RPMI8226 (cell line): ENCODE results near the gene CC2D2B.
"Not testable (repeated sequence)": the region's sequence is repeated elsewhere in the genome, so short reads cannot be mapped to it uniquely, and the experiment has no call there.

ENCODE experiments used
- DNase-seq: peaks from one replicate; pipeline ENCODE4 v3.0.0-alpha.2; 2015

Gene CC2D2B

DNA sequence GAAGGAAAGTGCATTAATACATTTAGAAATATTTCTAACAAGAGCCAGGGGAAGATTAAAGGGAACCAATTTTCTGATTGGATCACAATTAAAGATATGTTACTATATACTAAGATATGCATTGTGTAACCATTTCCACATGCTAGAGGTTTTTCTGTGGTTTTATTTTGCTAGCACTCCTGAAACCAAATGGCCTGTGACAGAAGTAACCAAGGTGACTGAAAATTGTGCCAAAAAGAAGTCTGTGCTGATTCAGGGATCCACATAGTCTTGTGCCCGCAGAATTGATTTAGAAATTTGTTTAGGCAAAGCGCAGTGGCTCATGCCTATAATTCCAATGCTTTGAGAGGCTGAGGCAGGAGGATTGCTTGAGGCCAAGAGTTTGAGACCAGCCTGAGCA is 1.8 kb downstream of the CC2D2B start:
- peak; percentile 62 for DNase-seq

- DNase-seq: not testable (repeated sequence)
Measured at GRCh38 chr10:95916039-95916438, 8.3 kb downstream of the CC2D2B start.

GRCh38 chr10:95920798-95921426 is 13.1 kb downstream of the CC2D2B start:
- DNase-seq: no peak

- DNase-seq: no peak
Measured at GRCh38 chr10:95925033-95925432, 17.3 kb downstream of the CC2D2B start.

GRCh38 chr10:95935429-95935828 is 27.7 kb downstream of the CC2D2B start:
- no peak for DNase-seq

DNA sequence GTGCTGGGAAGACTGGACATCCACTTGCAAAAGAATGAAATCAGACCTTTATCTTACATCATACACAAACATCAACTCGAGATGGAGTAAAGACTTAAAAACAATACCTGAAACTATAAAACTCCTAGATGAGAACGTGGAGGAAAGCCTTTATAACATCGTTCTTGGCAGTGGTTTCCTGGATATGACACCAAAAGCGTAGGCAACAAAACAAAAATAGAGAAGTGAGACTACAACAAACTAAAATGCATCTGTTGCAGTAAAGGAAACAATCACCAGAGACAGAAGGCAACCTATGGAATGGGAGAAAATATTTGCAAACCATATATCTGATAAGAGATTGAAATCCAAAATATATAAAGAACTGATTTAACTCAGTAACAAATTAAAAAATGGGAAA is 33.3 kb downstream of the CC2D2B start:
- no peak for DNase-seq

- no peak for DNase-seq
Measured at GRCh38 chr10:95963202-95963990, 55.6 kb downstream of the CC2D2B start.

GRCh38 chr10:95963991-95964389 is 56.2 kb downstream of the CC2D2B start:
- no peak for DNase-seq

DNA sequence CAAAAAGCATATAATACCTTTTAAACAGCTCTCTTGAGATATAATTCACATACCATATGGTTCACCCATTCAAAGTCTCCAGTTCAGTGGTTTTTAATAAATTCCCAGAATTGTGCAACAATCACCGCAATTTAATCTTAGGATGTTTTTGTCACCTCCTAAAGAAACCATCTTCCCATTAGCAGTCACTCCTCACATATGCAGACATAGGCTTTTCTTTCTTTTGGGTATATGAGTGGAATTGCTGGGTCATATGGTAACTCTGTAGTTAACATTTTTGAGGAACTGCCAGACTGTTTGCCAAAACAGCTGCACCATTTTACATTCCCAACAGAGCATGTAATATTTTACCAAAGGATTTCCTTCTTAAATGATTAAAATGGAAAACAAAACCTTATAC is 57.0 kb downstream of the CC2D2B start:
- no peak for DNase-seq

DNA sequence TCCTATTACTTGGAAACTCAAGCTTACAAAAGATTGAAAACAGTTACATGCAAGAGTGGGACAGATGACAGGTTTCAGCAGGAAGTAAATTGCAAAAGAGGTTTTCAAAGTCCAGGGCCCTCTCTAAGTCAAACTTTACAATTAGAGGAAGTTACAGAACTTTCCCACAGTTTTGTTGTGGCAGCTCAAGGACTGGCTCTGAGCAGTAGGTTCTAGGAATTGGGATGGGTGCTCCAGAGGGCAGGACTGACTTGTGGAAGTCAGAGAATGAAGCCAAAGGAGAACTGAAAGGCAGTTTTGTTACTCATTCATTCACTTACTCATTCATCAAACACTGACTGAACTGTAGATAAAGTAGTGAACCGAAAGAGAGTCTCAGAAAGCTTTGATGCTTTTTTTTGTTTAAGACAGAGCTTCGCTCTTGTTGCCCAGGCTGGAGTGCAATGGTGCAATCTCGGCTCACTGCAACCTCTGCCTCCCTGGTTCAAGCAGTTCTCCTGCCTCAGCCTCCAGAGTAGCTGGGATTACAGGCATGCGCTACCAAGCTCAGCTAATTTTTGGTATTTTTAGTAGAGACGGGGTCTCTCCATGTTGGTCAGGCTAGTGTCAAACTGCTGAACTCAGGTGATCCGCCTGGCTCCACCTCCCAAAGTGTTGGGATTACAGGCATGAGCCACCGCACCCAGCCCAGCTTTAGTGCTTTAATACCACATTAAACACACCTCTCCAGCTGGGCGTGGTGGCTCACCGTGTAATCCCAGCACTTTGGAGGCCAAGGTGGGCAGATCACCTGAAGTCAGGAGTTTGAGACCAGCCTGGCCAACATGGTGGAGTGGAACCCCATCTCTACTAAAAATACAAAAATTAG is 68.8 kb downstream of the CC2D2B start:
- no peak for DNase-seq

DNA sequence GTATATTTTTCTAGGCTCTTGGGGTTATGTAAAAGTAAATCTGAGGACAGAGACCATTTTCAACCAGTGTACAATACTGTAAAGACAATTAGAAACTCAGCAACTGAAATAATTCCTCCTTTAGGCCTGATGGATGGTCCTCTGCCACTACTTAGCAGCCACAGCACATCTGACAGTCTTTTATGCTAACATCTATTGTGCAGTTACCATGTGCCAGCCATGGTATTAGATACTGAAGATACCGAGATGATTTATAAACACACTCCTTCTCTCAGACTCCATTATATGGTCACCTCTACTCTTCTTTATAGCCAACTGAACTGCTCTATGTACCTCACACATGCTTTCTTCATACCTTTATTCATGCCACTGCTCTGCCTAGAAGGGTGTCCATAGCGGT is 74.4 kb downstream of the CC2D2B start:
- DNase-seq: no peak

- DNase-seq: no peak
Measured at GRCh38 chr10:95987685-95988426, 80.1 kb downstream of the CC2D2B start.

- peak; percentile 3 for DNase-seq
Measured at GRCh38 chr10:95988702-95989101, 80.9 kb downstream of the CC2D2B start.

DNA sequence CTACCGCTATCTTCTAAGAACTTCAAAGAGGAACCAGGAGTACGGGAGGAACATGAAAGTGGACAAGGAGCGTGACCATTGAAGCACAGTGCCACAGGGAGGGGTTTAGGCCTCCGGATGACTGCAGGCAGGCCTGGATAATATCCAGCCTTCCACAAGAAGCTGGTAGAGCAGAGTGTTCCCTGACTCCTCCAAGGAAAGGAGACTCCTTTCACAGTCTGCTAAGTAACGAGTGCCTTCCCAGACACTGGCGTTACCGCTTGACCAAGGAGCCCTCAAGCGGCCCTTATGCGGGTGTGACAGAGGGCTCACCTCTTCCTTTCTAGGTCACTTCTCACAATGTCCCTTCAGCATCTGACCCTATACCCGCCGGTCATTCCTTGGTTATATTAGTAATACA is 86.6 kb downstream of the CC2D2B start:
- DNase-seq: not testable (repeated sequence)

DNA sequence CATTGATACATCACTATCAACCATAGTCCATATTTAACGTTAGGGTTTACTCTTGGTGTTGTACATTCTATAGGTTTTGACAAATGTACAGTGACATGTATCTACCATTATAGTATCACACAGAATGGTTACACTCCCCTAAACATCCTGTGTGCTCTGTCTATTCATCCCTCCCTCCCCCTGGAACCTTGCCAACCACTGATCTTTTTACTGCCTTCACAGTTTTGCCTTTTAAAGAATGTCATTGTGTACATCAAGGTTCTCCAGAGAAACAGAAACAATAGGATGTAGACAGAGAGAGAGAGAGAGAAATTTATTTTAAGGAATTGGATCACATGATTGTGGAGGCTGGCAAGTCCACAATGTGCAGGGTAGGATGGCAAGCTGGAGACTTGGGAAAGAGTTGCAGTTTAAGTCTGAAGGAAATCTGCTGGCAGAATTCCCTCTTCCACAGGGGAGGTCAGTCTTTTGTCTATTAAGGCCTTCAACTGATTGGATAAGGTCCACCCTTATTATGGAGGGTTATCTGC is 90.5 kb downstream of the CC2D2B start:
- no peak for DNase-seq

- no peak for DNase-seq
Measured at GRCh38 chr10:96013956-96014355, 106.2 kb downstream of the CC2D2B start.

- DNase-seq: no peak
Measured at GRCh38 chr10:96014473-96015102, 106.8 kb downstream of the CC2D2B start.

DNA sequence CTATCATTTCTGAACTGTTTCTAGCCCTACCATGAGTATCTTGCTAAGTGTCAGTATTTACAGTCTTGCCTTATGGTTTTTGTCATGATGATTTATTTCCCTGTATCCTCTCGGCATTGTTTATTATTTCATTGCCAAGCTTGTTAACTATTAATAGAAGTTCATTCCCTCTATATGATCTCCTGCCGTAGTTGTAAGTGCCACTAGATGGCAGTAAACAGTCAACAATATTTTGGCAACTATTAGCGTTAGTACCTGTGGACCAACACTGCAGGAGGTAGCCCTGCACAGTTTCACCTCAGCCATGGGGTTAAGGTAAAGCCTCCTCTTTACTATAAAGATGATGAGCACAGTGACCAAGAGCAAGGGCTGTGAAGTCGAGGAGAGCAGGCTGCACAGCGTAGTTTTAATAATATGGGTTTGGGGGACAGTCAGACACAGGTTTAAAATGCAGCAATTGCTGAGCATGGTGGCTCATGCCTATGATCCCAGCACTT is 109.5 kb downstream of the CC2D2B start:
- peak; percentile 64 for DNase-seq

GRCh38 chr10:96021332-96021731 is 113.6 kb downstream of the CC2D2B start:
- no peak for DNase-seq

- no peak for DNase-seq
Measured at GRCh38 chr10:96022739-96023138, 115.0 kb downstream of the CC2D2B start.

DNA sequence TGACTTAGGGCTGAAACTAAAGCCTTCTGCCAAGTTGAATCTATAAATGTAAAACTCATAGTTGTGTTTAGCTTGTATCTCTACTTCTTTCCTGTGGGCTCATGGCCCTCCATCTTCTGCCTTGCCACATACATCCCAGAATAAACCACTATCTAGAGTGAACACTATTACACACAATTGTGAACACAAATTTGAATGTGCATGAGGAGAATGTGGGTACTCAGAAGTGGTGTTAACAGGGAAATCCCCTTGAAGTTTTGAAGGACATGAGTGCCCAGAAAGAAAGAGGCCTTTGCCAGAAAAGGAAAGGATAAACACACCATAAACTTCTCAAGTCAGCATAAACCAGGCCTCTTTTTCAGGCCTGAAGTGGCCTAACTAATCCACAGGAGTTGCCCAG is 115.4 kb downstream of the CC2D2B start:
- no peak for DNase-seq

- no peak for DNase-seq
Measured at GRCh38 chr10:96025566-96025965, 117.8 kb downstream of the CC2D2B start.
